Adrenal gland (tissue), 12 donors: ENCODE results near the gene RAP1GAP. TPM values are rescaled to one million over a fixed set of nuclear protein-coding genes. Genes with fewer than 3 reads are reported as not detected.
"Not testable (repeated sequence)": the region's sequence is repeated elsewhere in the genome, so short reads cannot be mapped to it uniquely, and the experiment has no call there.

Experiments
- DNase-seq, 7 donors: peaks; one replicate each; pipeline ENCODE4 v3.0.0-alpha.2; 2019 to 2020
- H3K27ac ChIP-seq, 5 donors: fragments of 200-600 bp; sonication (generic) in 4 of 5; 1 replicate in 3 of 5; 2 replicates in 2 of 5; pipeline versions ENCODE4 v1.5.1 to v1.8.0; 2016 to 2020; ENCODE audit warnings: mild to moderate bottlenecking in 1 of 5
- H3K27me3 ChIP-seq: fragments of 200-600 bp; 2 replicates; pipeline ENCODE4 v1.8.0; 2021
- H3K36me3 ChIP-seq, 2 donors: fragments of 200-600 bp; replicated peaks in 1 of 2; 1 replicate in 1 of 2; 2 replicates in 1 of 2; pipeline versions ENCODE4 v1.5.1 to v1.8.0; 2018 to 2022
- H3K4me1 ChIP-seq, 2 donors: fragments of 200-600 bp; replicated peaks in 1 of 2; 1 replicate in 1 of 2; 2 replicates in 1 of 2; pipeline versions ENCODE4 v1.5.1 to v1.8.0; 2018 to 2021
- H3K4me3 ChIP-seq, 4 donors: fragments of 200-600 bp; sonication (generic) in 3 of 4; one replicate each; pipeline ENCODE4 v1.5.1; 2016 to 2018
- H3K9me3 ChIP-seq, 3 donors: fragments of 200-600 bp; sonication (generic) in 1 of 3; replicated peaks in 1 of 3; 1 replicate in 2 of 3; 2 replicates in 1 of 3; pipeline versions ENCODE4 v1.5.1 to v1.8.0; 2016 to 2021
- CTCF ChIP-seq, 6 experiments: fragments of 450-650 bp in 4 of 6; fragments of 200-600 bp in 2 of 6; sonication (generic) in 1 of 6; IDR thresholded peaks; 1 replicate in 5 of 6; 2 replicates in 1 of 6; pipeline versions ENCODE4 v1.5.1 to v1.8.0; 2016 to 2021; ENCODE audit warnings: antibody characterized with exemption in 6 of 6, mild to moderate bottlenecking in 2 of 6, moderate library complexity in 1 of 6
- POLR2A ChIP-seq, 2 donors: fragments of 450-650 bp; IDR thresholded peaks; one replicate each; pipeline ENCODE4 v1.6.1; 2017; ENCODE audit warnings: antibody characterized with exemption in 2 of 2, mild to moderate bottlenecking in 2 of 2, moderate library complexity in 1 of 2
- WGBS, 4 donors: extraction: QIAGEN DNeasy Blood & Tissue Kit in 2 of 4; methylation state at CpG; one replicate each; pipeline versions ENCODE4 v1.1.5 to v1.1.7; 2013 to 2017; 5-methylcytosine and 5-hydroxymethylcytosine counted together
- intact Hi-C, 2 donors: fragments of 100-400 bp; cut with DNase I; formaldehyde crosslinking; loops; one replicate each; pipeline versions ENCODE4 v1.14.1 to v1.15.0; 2022 to 2023
- polyA plus RNA-seq, 3 donors: library from polyadenylated mRNA; stranded (reverse); fragments of 200-250 nt in 2 of 3; fragments of 350-450 nt in 1 of 3; fragmentation: Illumina TruSeq in 1 of 3; extraction: RNeasy Lipid Tissue Mini Kit (QIAGEN cat#74804) in 1 of 3; gene quantifications; one replicate each; pipeline ENCODE4 v1.2.3, GENCODE V29; 2013 to 2014
- total RNA-seq, 9 donors: library from RNA; depleted of rRNA in 4 of 9; stranded (reverse); fragments of >200 nt in 4 of 9; fragments of 120-200 nt in 1 of 9; fragmentation: NEBNext Ultra II Directional in 1 of 9; extraction: Animal tissue kit (Norgen Biotek cat#: 25700) in 1 of 9; gene quantifications; one replicate each; pipeline versions ENCODE4 v1.1.0 to v1.2.4, GENCODE V29; 2013 to 2023
- donor health status: healthy with polysubstance abuse.
- donor health status: Bipolar disorder and iron deficiency.
- donor health status: DM: yes; HTN: yes; CAD: no.
- donor health status: DM: no; HTN: no; CAD: no.
- donor health status: DM: no; HTN: no; CAD: no.
- donor health status: DM: yes; HTN: yes; CAD: no.

Gene RAP1GAP
- total and polyA plus RNA-seq, 12 donors, result 52.4 to 409 (median 90.0) TPM

GRCh38 chr1:21633141-21633755, 35.9 kb downstream of the RAP1GAP start:
- Histone ChIP-seq H3K9me3 (no peaks in the 10 kb centered on the region), H3K27ac (peak overlapping the region in 3 of 5 donors; percentile 38 to 79 (median 75)), H3K27me3 (no peaks in the 10 kb centered on the region), H3K4me1 (peaks cover 11 to 25% of the 10 kb centered on the region in 2 donors), H3K36me3 (no peaks in the 10 kb centered on the region), H3K4me3 (no peak overlapping the region)
- WGBS, 4 donors, result 66 to 78% (median 77%) methylated on average over 6 to 7 of the region's 7 CpGs
- DNase-seq, result no peak
- TF ChIP-seq POLR2A (IDR thresholded peaks at IDR 0.05), result no peak
- TF ChIP-seq CTCF (IDR thresholded peaks at IDR 0.05), result no peak
- intact Hi-C loops, result no loop called here

GRCh38 chr1:21631944-21632887, 36.9 kb downstream of the RAP1GAP start:
- Histone ChIP-seq H3K4me1 (peaks cover 8 to 24% of the 10 kb centered on the region in 2 donors), H3K27ac (peak overlapping the region; percentile 43 to 79 (median 68)), H3K4me3 (no peak overlapping the region), H3K27me3 (no peaks in the 10 kb centered on the region), H3K9me3 (no peaks in the 10 kb centered on the region), H3K36me3 (no peaks in the 10 kb centered on the region)
- TF ChIP-seq CTCF (IDR thresholded peaks at IDR 0.05) (no peak), POLR2A (IDR thresholded peaks at IDR 0.05) (no peak)
- intact Hi-C loops, result no loop called here
- 21 to 43% (median 34%) methylated on average over 7 to 19 of the region's 19 CpGs for WGBS, 4 donors
- peak; percentile 70 to 90 (median 83) for DNase-seq

GRCh38 chr1:21631590-21631943, 37.6 kb downstream of the RAP1GAP start:
- Histone ChIP-seq H3K27ac (peak overlapping the region; percentile 14 to 79 (median 68)), H3K4me1 (peaks cover 8 to 24% of the 10 kb centered on the region in 2 donors)
- H3K4me3 ChIP-seq, intact Hi-C loops, H3K9me3 ChIP-seq, H3K36me3 ChIP-seq, DNase-seq, H3K27me3 ChIP-seq: not testable (repeated sequence)
- 75 to 80% (median 78%) methylated on average over 8 of the region's 8 CpGs for WGBS, 4 donors

- H3K9me3 ChIP-seq, result no peaks in the 10 kb centered on the region
- H3K4me1 ChIP-seq, result peaks cover 8 to 24% of the 10 kb centered on the region in 2 donors
- 69 to 80% (median 73%) methylated on average over 13 of the region's 13 CpGs for WGBS, 4 donors
- intact Hi-C loops, result no loop called here
- H3K4me3 ChIP-seq, result no peak overlapping the region
- TF ChIP-seq CTCF (IDR thresholded peaks at IDR 0.05), result no peak
- no peak for TF ChIP-seq POLR2A (IDR thresholded peaks at IDR 0.05)
- no peaks in the 10 kb centered on the region for H3K27me3 ChIP-seq
- no peaks in the 10 kb centered on the region for H3K36me3 ChIP-seq
- DNase-seq, result no peak
- no peak overlapping the region for H3K27ac ChIP-seq
Observed at GRCh38 chr1:21630571-21631343, 38.4 kb downstream of the RAP1GAP start.
